Gastroesophageal sphincter (tissue), 3 donors: Measurements from ENCODE around the gene VCL.

Experiments used
- EP300 ChIP-seq: sonication (generic); formaldehyde crosslinking; IDR thresholded peaks from one replicate; pipeline ENCODE4 v1.6.1; 2017; ENCODE audit warnings: antibody characterized with exemption, mild to moderate bottlenecking
- POLR2A ChIP-seq, 2 donors: fragments of 450-650 bp; IDR thresholded peaks; one replicate each; pipeline ENCODE4 v1.6.1; 2017; ENCODE audit warnings: antibody characterized with exemption in 2 of 2, mild to moderate bottlenecking in 2 of 2, moderate library complexity in 1 of 2
- POLR2AphosphoS5 ChIP-seq: sonication (generic); formaldehyde crosslinking; IDR thresholded peaks from one replicate; pipeline ENCODE4 v1.6.1; 2017; ENCODE audit warnings: antibody characterized with exemption
- TF ChIP-seq, protein P1 (sequence below), 4 experiments: fragments of 200-600 bp in 2 of 4; fragments of 450-650 bp in 2 of 4; sonication (generic) in 1 of 4; IDR thresholded peaks; one replicate each; pipeline ENCODE4 v1.5.1; 2017 to 2019; ENCODE audit warnings: antibody characterized with exemption in 4 of 4, mild to moderate bottlenecking in 2 of 4, moderate library complexity in 2 of 4

DNA sequence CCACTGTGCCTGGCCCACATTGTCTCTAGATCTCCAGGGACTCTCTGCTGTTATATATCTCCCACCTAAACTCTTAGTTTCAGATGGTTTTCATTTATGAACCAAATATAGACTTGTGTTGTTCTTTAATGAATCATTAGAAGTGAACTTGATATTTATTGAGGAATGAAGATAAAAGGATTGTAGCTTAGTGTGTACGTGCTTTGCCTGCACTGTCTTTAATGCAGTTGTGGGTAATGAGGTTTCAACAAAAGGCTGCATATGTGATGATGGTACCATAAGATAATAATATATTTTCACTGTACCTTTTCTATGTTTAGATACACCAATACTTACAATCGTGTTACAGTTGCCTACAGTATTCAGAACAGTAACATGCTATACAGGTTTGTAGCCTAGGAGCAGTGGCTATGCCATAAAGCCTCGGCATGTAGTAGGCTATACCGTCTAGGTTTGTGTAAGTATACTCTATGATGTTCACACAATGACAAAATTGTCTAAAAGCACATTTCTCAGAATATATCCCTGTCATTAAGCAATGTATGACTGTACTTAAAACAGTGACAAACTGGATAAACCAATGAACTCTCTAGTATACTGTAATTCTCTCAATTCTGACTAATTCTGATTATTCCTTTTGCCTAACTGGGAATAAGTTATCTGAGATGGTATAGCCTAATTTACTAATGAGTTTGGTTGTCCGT lies 25.2 kb downstream of the VCL start:
- no peak for TF ChIP-seq POLR2AphosphoS5
- TF ChIP-seq POLR2A (IDR thresholded peaks at IDR 0.05) = no peak
- TF ChIP-seq, protein P1, sequence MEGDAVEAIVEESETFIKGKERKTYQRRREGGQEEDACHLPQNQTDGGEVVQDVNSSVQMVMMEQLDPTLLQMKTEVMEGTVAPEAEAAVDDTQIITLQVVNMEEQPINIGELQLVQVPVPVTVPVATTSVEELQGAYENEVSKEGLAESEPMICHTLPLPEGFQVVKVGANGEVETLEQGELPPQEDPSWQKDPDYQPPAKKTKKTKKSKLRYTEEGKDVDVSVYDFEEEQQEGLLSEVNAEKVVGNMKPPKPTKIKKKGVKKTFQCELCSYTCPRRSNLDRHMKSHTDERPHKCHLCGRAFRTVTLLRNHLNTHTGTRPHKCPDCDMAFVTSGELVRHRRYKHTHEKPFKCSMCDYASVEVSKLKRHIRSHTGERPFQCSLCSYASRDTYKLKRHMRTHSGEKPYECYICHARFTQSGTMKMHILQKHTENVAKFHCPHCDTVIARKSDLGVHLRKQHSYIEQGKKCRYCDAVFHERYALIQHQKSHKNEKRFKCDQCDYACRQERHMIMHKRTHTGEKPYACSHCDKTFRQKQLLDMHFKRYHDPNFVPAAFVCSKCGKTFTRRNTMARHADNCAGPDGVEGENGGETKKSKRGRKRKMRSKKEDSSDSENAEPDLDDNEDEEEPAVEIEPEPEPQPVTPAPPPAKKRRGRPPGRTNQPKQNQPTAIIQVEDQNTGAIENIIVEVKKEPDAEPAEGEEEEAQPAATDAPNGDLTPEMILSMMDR (IDR thresholded peaks at IDR 0.05) = no peak
- no peak for TF ChIP-seq EP300
